ENCODE measurements around the gene MAN1A2.

DNA sequence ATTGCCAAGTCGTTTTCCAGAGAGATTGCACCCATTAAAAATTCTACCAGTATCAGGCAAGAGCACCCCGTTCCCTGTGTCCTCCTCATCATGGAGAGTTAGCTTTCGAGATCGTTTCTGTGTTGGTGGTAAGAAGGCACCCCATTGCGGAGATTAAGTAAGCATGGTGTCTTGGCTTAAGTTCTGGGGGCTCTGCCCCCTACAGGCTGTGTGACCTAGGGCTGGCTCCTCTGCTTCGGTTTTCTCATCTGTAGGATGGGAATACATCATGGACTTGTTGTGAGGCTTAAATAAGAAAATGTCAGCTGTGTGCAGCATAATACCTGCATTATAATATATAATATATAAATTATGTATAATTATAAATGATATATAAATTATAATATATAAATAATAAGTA lies 201.8 kb downstream of the MAN1A2 start:
- no peak for TF ChIP-seq EZH2 (IDR thresholded peaks at IDR 0.05; ENCODE audit: borderline replicate concordance, low read depth, low read length, severe bottlenecking)
- TF ChIP-seq, protein P1, sequence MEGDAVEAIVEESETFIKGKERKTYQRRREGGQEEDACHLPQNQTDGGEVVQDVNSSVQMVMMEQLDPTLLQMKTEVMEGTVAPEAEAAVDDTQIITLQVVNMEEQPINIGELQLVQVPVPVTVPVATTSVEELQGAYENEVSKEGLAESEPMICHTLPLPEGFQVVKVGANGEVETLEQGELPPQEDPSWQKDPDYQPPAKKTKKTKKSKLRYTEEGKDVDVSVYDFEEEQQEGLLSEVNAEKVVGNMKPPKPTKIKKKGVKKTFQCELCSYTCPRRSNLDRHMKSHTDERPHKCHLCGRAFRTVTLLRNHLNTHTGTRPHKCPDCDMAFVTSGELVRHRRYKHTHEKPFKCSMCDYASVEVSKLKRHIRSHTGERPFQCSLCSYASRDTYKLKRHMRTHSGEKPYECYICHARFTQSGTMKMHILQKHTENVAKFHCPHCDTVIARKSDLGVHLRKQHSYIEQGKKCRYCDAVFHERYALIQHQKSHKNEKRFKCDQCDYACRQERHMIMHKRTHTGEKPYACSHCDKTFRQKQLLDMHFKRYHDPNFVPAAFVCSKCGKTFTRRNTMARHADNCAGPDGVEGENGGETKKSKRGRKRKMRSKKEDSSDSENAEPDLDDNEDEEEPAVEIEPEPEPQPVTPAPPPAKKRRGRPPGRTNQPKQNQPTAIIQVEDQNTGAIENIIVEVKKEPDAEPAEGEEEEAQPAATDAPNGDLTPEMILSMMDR (IDR thresholded peaks at IDR 0.05; ENCODE audit: borderline replicate concordance, extremely low read depth, low read length, poor library complexity, severe bottlenecking): peak; percentile 7

Measured in DND-41 (cell line).